Measurements from ENCODE around the gene METAP1.
"Not testable (repeated sequence)": the region's sequence is repeated elsewhere in the genome, so short reads cannot be mapped to it uniquely, and the experiment has no call there.

The METAP1 gene

GRCh38 chr4:99061048-99061700 lies 65.7 kb downstream of the METAP1 start:
- no peak for DNase-seq

- no peak for DNase-seq
Observed at GRCh38 chr4:99062120-99062519, 66.6 kb downstream of the METAP1 start.

- not testable (repeated sequence) for DNase-seq
Observed at GRCh38 chr4:99065521-99065920, 70.0 kb downstream of the METAP1 start.

DNA sequence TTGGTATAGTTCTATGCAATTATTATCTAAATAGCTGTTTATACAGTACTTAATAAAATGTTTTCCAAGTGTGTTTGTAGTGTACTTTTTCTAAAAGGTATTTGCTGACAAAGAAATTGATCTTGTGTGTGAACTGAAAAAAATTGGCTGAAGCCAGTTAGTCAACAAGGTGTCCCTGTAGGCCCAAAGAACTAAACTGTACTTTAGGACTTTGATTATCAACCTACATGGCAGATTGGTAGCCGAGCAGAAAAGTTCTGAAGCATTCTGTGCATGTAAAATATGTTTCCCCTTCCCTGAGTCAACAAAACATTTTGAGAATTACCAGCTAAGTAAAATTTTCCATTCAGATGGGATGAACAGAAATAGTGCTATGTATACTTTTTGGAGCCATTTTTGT lies 72.1 kb downstream of the METAP1 start:
- DNase-seq, result no peak

GRCh38 chr4:99071159-99071558 lies 75.6 kb downstream of the METAP1 start:
- DNase-seq, result no peak

GRCh38 chr4:99074816-99075215 lies 79.3 kb downstream of the METAP1 start:
- no peak for DNase-seq

DNA sequence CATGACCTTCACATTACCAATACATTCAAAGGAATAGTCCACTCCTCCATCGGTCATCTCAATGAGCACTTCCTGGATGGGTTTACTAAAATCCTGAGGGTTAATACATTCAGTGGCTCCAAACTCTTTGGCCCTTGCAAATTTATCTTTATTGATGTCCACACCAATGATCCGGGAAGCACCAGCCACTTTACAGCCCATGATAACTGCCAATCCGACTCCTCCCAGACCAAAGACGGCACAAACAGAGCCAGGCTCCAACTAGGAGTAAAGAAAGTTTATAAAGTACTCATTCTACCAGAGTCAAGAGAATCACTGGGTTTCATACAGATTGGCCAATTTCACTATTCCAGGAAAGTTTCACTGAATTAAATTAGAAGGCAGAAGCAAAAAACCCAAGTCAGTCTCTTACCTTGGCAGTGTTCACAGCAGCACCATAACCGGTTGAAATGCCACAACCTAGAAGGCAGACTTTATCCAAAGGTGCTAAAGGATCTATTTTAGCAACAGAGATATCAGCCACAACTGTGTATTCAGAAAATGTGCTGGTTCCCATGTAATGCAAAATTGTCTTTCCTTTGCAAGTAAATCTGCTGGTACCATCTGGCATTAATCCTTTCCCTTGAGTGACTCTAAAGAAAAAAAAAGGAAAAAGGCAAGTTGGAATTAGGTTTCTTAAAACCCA lies 80.9 kb downstream of the METAP1 start:
- DNase-seq, result no peak

- DNase-seq, result no peak
Observed at GRCh38 chr4:99077177-99077576, 81.7 kb downstream of the METAP1 start.

GRCh38 chr4:99078336-99078735 lies 82.8 kb downstream of the METAP1 start:
- DNase-seq, result no peak

DNA sequence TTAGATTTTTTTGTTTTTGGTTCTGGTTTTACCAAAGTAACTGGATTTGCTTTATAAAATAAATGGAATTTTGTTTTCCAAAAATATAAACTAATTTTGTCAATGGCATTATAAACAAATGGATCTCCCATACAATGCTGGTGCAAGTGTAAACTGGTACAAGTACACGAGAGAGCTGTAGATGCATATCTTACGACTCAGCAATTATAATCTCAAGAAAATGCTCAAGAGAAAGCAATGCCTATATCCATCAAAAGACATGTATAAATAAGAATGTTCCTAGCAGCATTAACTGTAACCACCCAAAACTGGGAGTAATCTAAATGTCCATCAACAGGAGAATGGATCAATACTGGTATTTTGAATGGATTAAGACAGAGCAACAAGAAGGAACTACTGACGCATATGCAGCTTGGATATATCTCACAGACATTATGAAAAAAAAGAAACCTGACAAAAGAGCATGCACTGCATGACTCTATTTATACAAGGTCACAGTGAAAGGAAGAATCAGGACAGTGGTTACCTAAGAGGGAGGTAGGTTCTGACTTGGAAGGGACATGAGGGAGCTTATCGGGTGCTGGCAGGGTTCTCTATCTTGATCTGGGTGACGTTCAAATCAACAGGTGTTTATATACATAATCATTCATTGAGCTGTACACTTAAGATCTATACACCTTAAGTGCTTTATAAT lies 83.6 kb downstream of the METAP1 start:
- DNase-seq, result no peak

DNA sequence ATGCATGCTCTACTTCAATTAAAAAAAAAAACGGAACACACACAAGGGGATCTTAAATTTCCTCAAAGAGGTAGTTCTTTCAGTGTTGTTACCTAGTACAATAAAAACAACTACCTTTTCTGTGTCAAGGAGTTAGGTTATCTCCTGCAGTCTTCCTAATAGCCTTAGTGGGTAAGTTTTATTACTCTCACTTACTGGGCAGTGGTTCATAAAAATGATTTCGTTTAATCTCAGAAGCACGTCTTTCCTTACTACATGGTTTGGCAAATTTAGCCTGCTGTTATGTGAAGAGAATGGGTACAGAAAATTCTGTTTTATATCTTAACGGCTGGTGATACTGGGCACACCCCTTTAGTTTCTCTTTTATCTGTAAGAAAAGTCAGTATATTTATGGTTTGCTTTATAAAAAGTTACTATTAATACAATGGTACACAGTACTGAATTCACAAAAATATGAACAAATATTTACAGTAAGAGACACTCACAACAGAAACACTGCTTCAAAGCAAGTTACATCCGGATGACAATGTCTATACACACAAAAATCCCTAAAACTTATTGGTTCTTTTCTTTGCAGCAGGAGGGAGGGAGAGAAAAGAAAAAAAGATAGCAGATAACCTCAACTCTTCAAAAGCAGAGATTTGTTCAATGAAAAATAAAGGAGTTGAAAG lies 84.2 kb downstream of the METAP1 start:
- DNase-seq, result no peak

DNA sequence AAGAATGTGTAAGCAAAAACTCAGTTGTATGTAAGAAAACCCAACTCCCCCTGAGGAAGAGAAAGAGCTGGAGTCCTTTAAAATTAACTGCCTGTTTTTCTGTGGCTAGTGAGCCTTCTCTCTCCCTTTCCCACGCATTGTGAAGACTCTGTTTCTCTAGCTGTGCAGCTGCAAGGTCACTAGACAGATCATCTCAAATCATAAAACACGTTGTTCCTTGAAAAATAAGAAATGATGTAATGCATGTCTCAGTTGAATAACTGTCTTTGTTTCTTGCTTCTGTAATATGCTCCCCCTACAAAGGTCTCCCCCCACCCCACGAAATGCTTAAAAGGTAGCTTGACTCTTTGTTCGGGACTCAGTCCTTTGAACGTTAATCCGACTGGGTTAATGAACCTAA lies 85.3 kb downstream of the METAP1 start:
- not testable (repeated sequence) for DNase-seq

GRCh38 chr4:99082192-99082591 lies 86.7 kb downstream of the METAP1 start:
- DNase-seq, result no peak

GRCh38 chr4:99084595-99084994 lies 89.1 kb downstream of the METAP1 start:
- DNase-seq, result no peak

GRCh38 chr4:99088023-99088449 lies 92.5 kb downstream of the METAP1 start:
- peak; percentile 13 for DNase-seq

GRCh38 chr4:99088481-99089365 lies 93.2 kb downstream of the METAP1 start, which contains the start of gene ADH5:
TSS of gene ADH5 (minus strand) at chr4:99088788. CDS start at chr4:99088700, 88 bp downstream.
- peak; percentile 83 for DNase-seq

- DNase-seq, result no peak
Observed at GRCh38 chr4:99090481-99091215, 95.1 kb downstream of the METAP1 start.

DNA sequence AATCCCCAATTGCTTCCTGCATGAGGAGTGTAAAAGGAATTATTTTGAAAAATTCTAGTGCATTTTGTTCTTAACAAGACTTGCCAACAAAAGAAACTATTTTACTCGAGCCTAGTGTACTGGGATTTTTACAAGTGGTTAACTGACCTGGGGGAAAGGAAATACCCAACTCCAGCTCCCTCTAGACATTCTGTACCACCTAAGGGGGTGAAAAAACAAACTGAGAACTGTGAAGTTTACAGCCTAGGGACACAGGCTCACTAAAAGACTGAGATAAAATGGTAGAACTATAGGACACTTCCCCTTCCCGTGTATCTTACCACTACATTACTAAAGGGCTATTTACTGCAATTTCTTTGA lies 95.7 kb downstream of the METAP1 start:
- no peak for DNase-seq

- DNase-seq, result not testable (repeated sequence)
Observed at GRCh38 chr4:99091841-99092240, 96.3 kb downstream of the METAP1 start.

DNA sequence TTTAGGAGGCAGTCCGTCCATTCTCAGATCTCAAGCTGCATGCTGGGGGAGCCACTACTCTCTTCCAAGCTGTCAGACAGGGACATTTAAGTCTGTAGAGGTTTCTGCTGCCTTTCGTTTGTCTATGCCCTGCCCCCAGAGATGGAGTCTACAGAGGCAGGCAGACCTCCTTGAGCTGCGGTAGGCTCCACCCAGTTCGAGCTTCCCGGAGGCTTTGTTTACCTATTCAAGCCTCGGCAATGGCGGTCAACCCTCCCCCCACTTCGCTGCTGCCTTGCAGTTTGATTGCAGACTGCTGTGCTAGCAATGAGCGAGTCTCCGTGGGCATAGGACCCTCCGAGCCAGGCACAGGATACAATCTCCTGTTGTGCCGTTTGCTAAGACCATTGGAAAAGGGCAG lies 103.8 kb downstream of the METAP1 start:
- DNase-seq, result no peak

GRCh38 chr4:99099814-99100213 lies 104.3 kb downstream of the METAP1 start:
- DNase-seq, result not testable (repeated sequence)

GRCh38 chr4:99100876-99101275 lies 105.4 kb downstream of the METAP1 start:
- no peak for DNase-seq

All from NK-92 treated with Interleukin-12 subunit alpha and Interleukin-12 subunit beta, amount 100 ng/mL, for 24 hours (cell line).